ENCODE data around the gene ZBP1. TPM values are rescaled to one million over a fixed set of nuclear protein-coding genes. Genes with fewer than 3 reads are reported as not detected.
"Not testable (repeated sequence)": the region's sequence is repeated elsewhere in the genome, so short reads cannot be mapped to it uniquely, and the experiment has no call there.

Gene ZBP1
- total RNA-seq, 1 donor from 2014 or later: not detected

DNA sequence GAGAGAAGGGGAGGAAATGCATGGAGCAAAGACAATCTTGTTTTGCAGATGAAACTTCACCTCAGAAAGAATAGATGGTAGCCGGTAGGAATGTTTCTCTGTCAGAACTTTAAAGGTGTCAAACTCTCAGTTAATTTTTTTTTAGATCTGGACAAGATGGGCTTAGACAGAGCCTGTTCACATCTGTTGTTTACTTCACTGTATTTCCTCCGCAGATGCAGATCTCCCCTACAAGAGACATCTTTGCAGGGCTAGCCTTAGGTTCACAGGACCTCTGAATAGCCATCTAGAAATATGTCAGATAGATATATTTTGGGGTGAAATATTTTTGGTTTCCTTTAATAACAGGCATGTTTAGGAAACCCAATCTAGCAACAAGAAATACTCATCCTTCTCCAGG is 12.1 kb upstream of the ZBP1 start:
- Histone ChIP-seq H3K4me3 (no peak overlapping the region), H3K27me3 (ENCODE audit: low read depth) (peaks cover 33% of the 10 kb centered on the region), H3K27ac (replicated peaks) (no peak overlapping the region), H3K4me1 (peaks cover 13% of the 10 kb centered on the region), H3K36me3 (no peaks in the 10 kb centered on the region), H3K9me3 (replicated peaks) (peaks cover 19% of the 10 kb centered on the region)
- DNase-seq: no peak
- TF ChIP-seq CTCF (IDR thresholded peaks at IDR 0.05; ENCODE audit: borderline replicate concordance): no peak
- intact Hi-C loops (cut with micrococcal nuclease): no loop called here

GRCh38 chr20:57630061-57630460 is 9.8 kb upstream of the ZBP1 start:
- no peak overlapping the region for H3K27ac ChIP-seq (replicated peaks)
- peaks cover 32% of the 10 kb centered on the region for H3K27me3 ChIP-seq (ENCODE audit: low read depth)
- DNase-seq: no peak
- H3K9me3 ChIP-seq (replicated peaks): peaks cover 7% of the 10 kb centered on the region
- intact Hi-C loops (cut with micrococcal nuclease): no loop called here
- peaks cover 17% of the 10 kb centered on the region for H3K4me1 ChIP-seq
- peak overlapping the region; percentile 42 for H3K4me3 ChIP-seq
- H3K36me3 ChIP-seq: no peaks in the 10 kb centered on the region
- no peak for TF ChIP-seq CTCF (IDR thresholded peaks at IDR 0.05; ENCODE audit: borderline replicate concordance)

DNA sequence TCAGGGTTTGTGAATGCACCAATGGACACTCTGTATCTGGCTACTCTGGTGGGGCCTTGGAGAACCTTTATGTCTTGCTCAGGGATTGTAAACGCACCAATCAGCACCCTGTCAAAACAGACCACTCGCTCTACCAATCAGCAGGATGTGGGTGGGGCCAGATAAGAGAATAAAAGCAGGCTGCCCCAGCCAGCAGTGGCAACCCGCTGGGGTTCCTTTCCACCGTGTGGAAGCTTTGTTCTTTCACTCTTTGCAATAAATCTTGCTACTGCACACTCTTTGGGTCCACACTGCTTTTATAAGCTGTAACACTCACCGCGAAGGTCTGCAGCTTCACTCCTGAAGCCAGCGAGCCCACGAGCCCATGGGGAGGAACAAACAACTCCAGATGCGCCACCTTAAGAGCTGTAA is 9.3 kb upstream of the ZBP1 start:
- DNase-seq; intact Hi-C loops (cut with micrococcal nuclease); H3K36me3 ChIP-seq: not testable (repeated sequence)
- Histone ChIP-seq H3K4me3 (peak overlapping the region; percentile 42), H3K9me3 (replicated peaks) (peaks cover 13% of the 10 kb centered on the region), H3K4me1 (peaks cover 17% of the 10 kb centered on the region), H3K27me3 (ENCODE audit: low read depth) (peaks cover 27% of the 10 kb centered on the region), H3K27ac (replicated peaks) (peak overlapping the region; percentile 83)

DNA sequence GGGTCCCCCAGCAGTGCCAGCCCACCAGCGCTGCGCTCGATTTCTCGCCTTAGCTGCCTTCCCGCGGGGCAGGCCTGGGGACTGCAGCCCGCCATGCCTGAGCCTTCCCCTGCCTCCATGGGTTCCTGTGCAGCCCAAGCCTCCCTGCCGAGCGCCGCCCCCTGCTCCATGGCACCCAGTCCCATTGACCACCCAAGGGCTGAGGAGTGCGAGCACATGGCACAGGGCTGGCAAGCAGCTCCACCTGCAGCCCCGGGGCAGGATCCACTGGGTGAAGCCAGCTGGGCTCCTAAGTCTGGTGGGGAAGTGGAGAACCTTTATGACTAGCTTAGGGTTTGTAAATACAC is 8.7 kb upstream of the ZBP1 start:
- DNase-seq: not testable (repeated sequence)
- Histone ChIP-seq H3K4me3 (peak overlapping the region; percentile 42), H3K27ac (replicated peaks) (peak overlapping the region; percentile 83)

DNA sequence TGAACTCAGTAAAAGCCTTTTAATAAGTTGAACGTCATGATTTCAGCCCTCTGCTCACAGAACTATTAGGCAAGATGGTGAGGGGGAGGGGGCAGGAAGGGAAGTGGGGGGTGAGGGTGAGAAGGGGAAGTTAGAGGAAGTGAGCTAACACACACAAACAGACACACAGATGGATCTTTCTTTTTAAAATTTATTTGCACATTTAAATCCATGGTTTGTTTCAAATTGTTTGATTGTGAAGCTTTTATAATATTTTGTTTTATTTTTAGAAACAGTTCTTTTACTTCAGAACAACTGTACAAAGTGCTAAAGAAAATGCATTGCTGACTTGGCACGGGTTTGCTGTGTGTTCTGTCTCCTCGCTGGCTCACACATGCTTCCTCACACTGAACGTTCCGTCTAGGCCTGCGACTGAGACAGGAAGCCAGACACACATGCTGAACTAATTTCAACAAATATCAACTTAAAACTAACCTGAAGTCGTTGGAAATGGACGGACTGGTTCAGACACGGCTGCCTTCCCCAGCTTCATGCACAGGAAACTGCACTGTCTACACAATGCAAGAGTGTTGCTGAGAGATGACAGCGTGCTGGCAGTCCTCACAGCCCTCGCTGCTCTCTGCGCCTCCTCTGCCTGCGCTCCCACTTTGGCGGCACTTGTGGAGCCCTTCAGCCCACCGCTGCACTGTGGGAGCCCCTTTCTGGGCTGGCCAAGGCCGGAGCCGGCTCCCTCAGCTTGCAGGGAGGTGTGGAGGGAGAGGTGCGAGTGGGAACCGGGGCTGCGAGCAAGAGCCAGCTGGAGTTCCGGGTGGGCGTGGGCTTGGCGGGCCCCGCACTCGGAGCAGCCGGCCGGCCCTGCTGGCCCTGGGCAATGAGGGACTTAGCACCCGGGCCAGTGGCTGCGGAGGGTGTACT is 8.1 kb upstream of the ZBP1 start:
- Histone ChIP-seq H3K36me3 (no peaks in the 10 kb centered on the region), H3K4me1 (peaks cover 17% of the 10 kb centered on the region), H3K9me3 (replicated peaks) (peaks cover 18% of the 10 kb centered on the region), H3K4me3 (peak overlapping the region; percentile 42), H3K27ac (replicated peaks) (peak overlapping the region; percentile 83), H3K27me3 (ENCODE audit: low read depth) (peaks cover 21% of the 10 kb centered on the region)
- intact Hi-C loops (cut with micrococcal nuclease): no loop called here
- peak; percentile 61 for DNase-seq
- TF ChIP-seq CTCF (IDR thresholded peaks at IDR 0.05; ENCODE audit: borderline replicate concordance): no peak

More for the DNA sequence above, 8.7 kb upstream of the ZBP1 start:
- peaks cover 14% of the 10 kb centered on the region for H3K9me3 ChIP-seq (replicated peaks)
- peaks cover 23% of the 10 kb centered on the region for H3K27me3 ChIP-seq (ENCODE audit: low read depth)
- H3K36me3 ChIP-seq; intact Hi-C loops (cut with micrococcal nuclease): not testable (repeated sequence)
- H3K4me1 ChIP-seq: peaks cover 17% of the 10 kb centered on the region

- DNase-seq: no peak
- Histone ChIP-seq H3K4me3 (no peak overlapping the region), H3K36me3 (no peaks in the 10 kb centered on the region), H3K27me3 (ENCODE audit: low read depth) (peaks cover 23% of the 10 kb centered on the region), H3K9me3 (replicated peaks) (peaks cover 18% of the 10 kb centered on the region), H3K27ac (replicated peaks) (peak overlapping the region; percentile 83), H3K4me1 (peaks cover 17% of the 10 kb centered on the region)
- TF ChIP-seq CTCF (IDR thresholded peaks at IDR 0.05; ENCODE audit: borderline replicate concordance): no peak
- intact Hi-C loops (cut with micrococcal nuclease): no loop called here
These were observed 7.1 kb upstream of the ZBP1 start for GRCh38 chr20:57627339-57627738.
